HCT116 (cell line): ENCODE data around the gene NCAPH2. TPM values are rescaled to one million over a fixed set of nuclear protein-coding genes. Genes with fewer than 3 reads are reported as not detected.
A peak's percentile ranks its signal among the peaks of the same experiment; 100 is the strongest.

Experiments used
- ATAC-seq: fragments of 200-7000 bp; cut with Tn5 transposase; 2 replicates; pipeline ENCODE4 v1.9.1; 2020; ENCODE audit warnings: mild to moderate bottlenecking, moderate library complexity
- BruUV-seq: library from RNA; stranded (reverse); fragments of 400-500 nt; replicated peaks from 2 replicates; lab custom pipeline; 2021; lab: Mats Ljungman, UMichigan
- CTCF ChIA-PET: fragments of 300-600 bp; sonication (Branson Sonifier 250); formaldehyde crosslinking; loops from one replicate; lab custom pipeline; 2021; ENCODE audit warnings: antibody characterized with exemption; lab: Charles Lee
- POLR2A ChIA-PET: fragments of 300-600, 350-600 bp; sonication (Branson Sonifier 250); formaldehyde crosslinking; loops from one replicate; lab custom pipeline; 2021; ENCODE audit warnings: antibody characterized with exemption; lab: Charles Lee
- RAD21 ChIA-PET, 2 experiments: fragments of 300-600 bp; sonication (Branson Sonifier 250); formaldehyde crosslinking; loops; one replicate each; lab custom pipeline; 2023; ENCODE audit warnings: low total read pairs in 2 of 2; ENCODE audit not compliant: uncharacterized antibody in 2 of 2, unreplicated experiment in 2 of 2, low non-redundant PET in 1 of 2; lab: Charles Lee
- DNase-seq: peaks from one replicate; pipeline ENCODE4 v3.0.0-alpha.2; 2010; ENCODE audit warnings: low read depth, low spot score
- H2AFZ ChIP-seq: fragments of 200-600 bp; shearing (Covaris generic), sonication (generic); 2 replicates; pipeline ENCODE4 v1.6.1; 2017; ENCODE audit warnings: low read depth, mixed run types, mixed read lengths, antibody characterized with exemption, low read length; ENCODE audit not compliant: poor library complexity, severe bottlenecking
- H3K27ac ChIP-seq: 2 replicates; pipeline ENCODE4 v1.5.1; 2012; ENCODE audit warnings: low read depth, low read length
- H3K27me3 ChIP-seq: fragments of 200-600 bp; sonication (generic); 2 replicates; pipeline ENCODE4 v1.6.1; 2016; ENCODE audit warnings: mixed run types, low read length, mixed read lengths; ENCODE audit not compliant: insufficient read depth
- H3K36me3 ChIP-seq, 2 experiments: fragments of 200-500 bp in 1 of 2; fragments of 200-600 bp in 1 of 2; sonication (Bioruptor generic) in 1 of 2; sonication (generic) in 1 of 2; 2 replicates each; pipeline versions ENCODE4 v1.5.1 to v1.6.1; 2014 to 2016; ENCODE audit warnings: low read length in 2 of 2, inconsistent platforms in 1 of 2, mixed read lengths in 1 of 2, mixed run types in 1 of 2; ENCODE audit not compliant: insufficient read depth in 2 of 2, control insufficient read depth in 1 of 2
- H3K4me1 ChIP-seq, 2 experiments: fragments of 200-600 bp in 1 of 2; sonication (generic) in 1 of 2; 2 replicates each; pipeline versions ENCODE4 v1.5.1 to v1.6.1; 2012 to 2017; ENCODE audit warnings: low read length in 2 of 2, inconsistent platforms in 1 of 2, mild to moderate bottlenecking in 1 of 2, mixed read lengths in 1 of 2, mixed run types in 1 of 2, moderate library complexity in 1 of 2; ENCODE audit not compliant: insufficient read depth in 2 of 2, control insufficient read depth in 1 of 2
- H3K4me2 ChIP-seq: fragments of 200-600 bp; sonication (generic); 2 replicates; pipeline ENCODE4 v1.6.1; 2017; ENCODE audit warnings: mixed run types, low read length, mixed read lengths
- H3K4me3 ChIP-seq, 2 experiments: fragments of 200-600 bp in 1 of 2; sonication (generic) in 1 of 2; replicated peaks in 1 of 2; 2 replicates each; pipeline ENCODE4 v1.5.1; 2011 to 2016; ENCODE audit warnings: low read length in 2 of 2, control low read depth in 1 of 2, low read depth in 1 of 2, mild to moderate bottlenecking in 1 of 2, mixed read lengths in 1 of 2, mixed run types in 1 of 2
- H3K79me2 ChIP-seq: fragments of 200-600 bp; sonication (generic); 2 replicates; pipeline ENCODE4 v1.6.1; 2017; ENCODE audit warnings: mild to moderate bottlenecking, mixed run types, low read length, moderate library complexity, mixed read lengths; ENCODE audit not compliant: insufficient read depth
- H3K9ac ChIP-seq: fragments of 200-600 bp; sonication (generic); 2 replicates; pipeline ENCODE4 v1.6.1; 2016; ENCODE audit warnings: low read length, mixed read lengths
- H3K9me2 ChIP-seq: fragments of 200-600 bp; sonication (generic), shearing (Covaris generic); 2 replicates; pipeline ENCODE4 v1.6.1; 2017; ENCODE audit warnings: mixed run types, mild to moderate bottlenecking, moderate library complexity; ENCODE audit not compliant: insufficient read depth
- H3K9me3 ChIP-seq, 2 experiments: fragments of 200-500 bp in 1 of 2; fragments of 200-600 bp in 1 of 2; sonication (Bioruptor generic) in 1 of 2; sonication (generic) in 1 of 2; 2 replicates each; pipeline ENCODE4 v1.6.1; 2014 to 2017; ENCODE audit warnings: low read length in 2 of 2, mixed read lengths in 2 of 2, inconsistent platforms in 1 of 2, low read depth in 1 of 2, mild to moderate bottlenecking in 1 of 2, mixed run types in 1 of 2, moderate library complexity in 1 of 2; ENCODE audit not compliant: control insufficient read depth in 1 of 2, insufficient read depth in 1 of 2
- H4K20me1 ChIP-seq: fragments of 200-600 bp; sonication (generic), shearing (Covaris generic); 2 replicates; pipeline ENCODE4 v1.6.1; 2017; ENCODE audit warnings: mixed run types, mild to moderate bottlenecking, moderate library complexity; ENCODE audit not compliant: insufficient read depth
- CEBPB ChIP-seq: IDR thresholded peaks from 2 replicates; pipeline ENCODE4 v1.6.1; 2012; ENCODE audit warnings: low read depth
- RAD21 ChIP-seq: IDR thresholded peaks from 2 replicates; pipeline ENCODE4 v1.6.1; 2012; ENCODE audit warnings: low read depth, mild to moderate bottlenecking
- YY1 ChIP-seq: IDR thresholded peaks from 2 replicates; pipeline ENCODE4 v1.6.1; 2011; ENCODE audit warnings: low read length, low read depth, moderate library complexity, mild to moderate bottlenecking; ENCODE audit not compliant: insufficient replicate concordance; ENCODE audit errors: extremely low read depth
- intact Hi-C: fragments of 100-400 bp; cut with micrococcal nuclease; formaldehyde crosslinking; loops from 2 replicates; pipeline ENCODE4 v1.10.0; 2022
- total RNA-seq: library from RNA; stranded (reverse); gene quantifications from one replicate; pipeline ENCODE4 v1.2.1, GENCODE V29; 2021; ENCODE audit not compliant: unreplicated experiment
- TF ChIP-seq, protein P1 (sequence below), 3 experiments: fragments of 200-600 bp in 1 of 3; sonication (generic) in 1 of 3; IDR thresholded peaks in 2 of 3; conservative IDR thresholded peaks in 1 of 3; 2 replicates each; pipeline ENCODE4 v1.5.1; 2012 to 2017; ENCODE audit warnings: low read depth in 2 of 3, low read length in 2 of 3, antibody characterized with exemption in 1 of 3, borderline replicate concordance in 1 of 3, control low read depth in 1 of 3, mild to moderate bottlenecking in 1 of 3, mixed read lengths in 1 of 3, mixed run types in 1 of 3, moderate library complexity in 1 of 3; ENCODE audit not compliant: insufficient read depth in 1 of 3

NCAPH2 gene
- total RNA-seq, 1 experiment from 2014 or later, result 99.1 TPM

DNA sequence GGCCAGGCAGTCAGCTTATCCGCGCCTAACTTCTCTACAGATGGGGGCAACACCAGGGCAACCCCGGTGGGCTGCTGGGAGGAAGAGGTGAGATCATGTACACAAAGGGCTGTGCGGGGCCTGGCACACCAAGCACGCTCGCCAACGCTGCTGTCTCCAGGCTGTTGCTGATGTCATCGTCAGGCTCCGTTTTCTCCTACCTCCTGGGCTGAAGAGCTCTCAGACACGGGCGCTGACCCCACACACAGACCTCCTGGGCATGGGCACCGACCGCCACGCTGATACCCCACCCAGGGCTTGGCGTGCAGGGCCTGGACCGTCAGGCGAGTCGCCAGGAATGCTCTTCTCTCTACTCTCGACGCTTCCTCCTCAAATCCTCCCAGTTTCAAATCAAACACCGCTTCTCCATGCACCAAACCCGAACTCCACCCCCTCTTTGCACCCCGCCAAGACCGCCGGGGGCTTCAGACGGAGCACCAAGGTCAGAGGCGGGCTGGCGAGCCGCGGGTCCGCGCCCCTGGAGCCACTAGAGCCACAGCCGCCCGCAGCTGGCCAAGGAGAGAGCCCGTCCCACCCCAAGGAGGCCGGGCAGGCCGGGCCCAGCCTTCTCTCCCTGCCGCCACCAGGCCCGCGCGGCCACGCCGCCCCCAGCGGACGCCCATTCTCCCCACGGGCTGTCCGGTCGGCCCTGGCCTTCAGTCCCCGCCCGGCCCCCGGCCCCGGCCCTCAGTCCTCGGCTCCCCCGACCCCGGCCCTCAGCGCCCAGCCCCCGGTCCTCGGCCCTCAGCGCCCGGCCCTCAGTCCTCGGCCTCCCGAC lies 34.0 kb upstream of the NCAPH2 start:
- BruUV-seq, result TSS peak; percentile 43
- H3K36me3 ChIP-seq, result no peaks in the 10 kb centered on the region
- intact Hi-C loops, result no loop called here
- H3K27ac ChIP-seq, result peak overlapping the region; percentile 67
- POLR2A ChIA-PET, result no interaction called here
- no peaks in the 10 kb centered on the region for H3K27me3 ChIP-seq
- H3K9me3 ChIP-seq, result no peaks in the 10 kb centered on the region
- peaks cover 55% of the 10 kb centered on the region for H3K79me2 ChIP-seq
- TF ChIP-seq CEBPB (no peak), YY1 (no peak), RAD21 (no peak)
- TF ChIP-seq, protein P1, sequence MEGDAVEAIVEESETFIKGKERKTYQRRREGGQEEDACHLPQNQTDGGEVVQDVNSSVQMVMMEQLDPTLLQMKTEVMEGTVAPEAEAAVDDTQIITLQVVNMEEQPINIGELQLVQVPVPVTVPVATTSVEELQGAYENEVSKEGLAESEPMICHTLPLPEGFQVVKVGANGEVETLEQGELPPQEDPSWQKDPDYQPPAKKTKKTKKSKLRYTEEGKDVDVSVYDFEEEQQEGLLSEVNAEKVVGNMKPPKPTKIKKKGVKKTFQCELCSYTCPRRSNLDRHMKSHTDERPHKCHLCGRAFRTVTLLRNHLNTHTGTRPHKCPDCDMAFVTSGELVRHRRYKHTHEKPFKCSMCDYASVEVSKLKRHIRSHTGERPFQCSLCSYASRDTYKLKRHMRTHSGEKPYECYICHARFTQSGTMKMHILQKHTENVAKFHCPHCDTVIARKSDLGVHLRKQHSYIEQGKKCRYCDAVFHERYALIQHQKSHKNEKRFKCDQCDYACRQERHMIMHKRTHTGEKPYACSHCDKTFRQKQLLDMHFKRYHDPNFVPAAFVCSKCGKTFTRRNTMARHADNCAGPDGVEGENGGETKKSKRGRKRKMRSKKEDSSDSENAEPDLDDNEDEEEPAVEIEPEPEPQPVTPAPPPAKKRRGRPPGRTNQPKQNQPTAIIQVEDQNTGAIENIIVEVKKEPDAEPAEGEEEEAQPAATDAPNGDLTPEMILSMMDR (IDR thresholded peaks at IDR 0.05 in 2 of 3, conservative IDR thresholded peaks at IDR 0.05 in 1 of 3; ENCODE audit: borderline replicate concordance in 1 of 3, insufficient read depth in 1 of 3, low read depth in 2 of 3, low read length in 2 of 3), result no peak
- CTCF ChIA-PET, result interaction anchor here (1.0 to 1.3 kb wide), 2 partner anchors 22 to 51 kb away, joined by 3 to 4 read pairs; partner anchors contain the start of gene SCO2
- H3K4me2 ChIP-seq, result peak overlapping the region; percentile 96
- H3K4me1 ChIP-seq, result peaks cover 30 to 55% of the 10 kb centered on the region in 2 experiments
- no peaks in the 10 kb centered on the region for H3K9me2 ChIP-seq
- DNase-seq (no peak), ATAC-seq (peak; percentile 27; the same call in 1 of the 2 replicates)
- no peak overlapping the region for H2AFZ ChIP-seq
- H4K20me1 ChIP-seq, result peaks cover 6% of the 10 kb centered on the region; the same call in 1 of the 2 replicates
- H3K4me3 ChIP-seq, result peak overlapping the region; percentile 70 to 87
- RAD21 ChIA-PET, result no interaction called here
- peak overlapping the region; percentile 74 for H3K9ac ChIP-seq
